Ovary (tissue), 3 donors: ENCODE data around the gene ARFRP1.

ENCODE experiments used
- CTCF ChIP-seq, 3 donors: fragments of 450-650 bp in 2 of 3; fragments of 200-600 bp in 1 of 3; IDR thresholded peaks; one replicate each; pipeline versions ENCODE4 v1.5.1 to v1.8.0; 2016 to 2022; ENCODE audit warnings: antibody characterized with exemption in 3 of 3, mild to moderate bottlenecking in 1 of 3
- POLR2A ChIP-seq: fragments of 450-650 bp; IDR thresholded peaks from one replicate; pipeline ENCODE4 v1.6.1; 2017; ENCODE audit warnings: antibody characterized with exemption, mild to moderate bottlenecking, moderate library complexity
- donor health status: DM: no; HTN: no; CAD: no.

GRCh38 chr20:63689046-63690002 lies 18.5 kb downstream of the ARFRP1 start:
- no peak for TF ChIP-seq POLR2A
- TF ChIP-seq CTCF (IDR thresholded peaks at IDR 0.05), result no peak
